ENCODE results near the gene LEFTY1.
A peak's percentile ranks its signal among the peaks of the same experiment; 100 is the strongest.
"Not testable (repeated sequence)": the region's sequence is repeated elsewhere in the genome, so short reads cannot be mapped to it uniquely, and the experiment has no call there.

The LEFTY1 gene

DNA sequence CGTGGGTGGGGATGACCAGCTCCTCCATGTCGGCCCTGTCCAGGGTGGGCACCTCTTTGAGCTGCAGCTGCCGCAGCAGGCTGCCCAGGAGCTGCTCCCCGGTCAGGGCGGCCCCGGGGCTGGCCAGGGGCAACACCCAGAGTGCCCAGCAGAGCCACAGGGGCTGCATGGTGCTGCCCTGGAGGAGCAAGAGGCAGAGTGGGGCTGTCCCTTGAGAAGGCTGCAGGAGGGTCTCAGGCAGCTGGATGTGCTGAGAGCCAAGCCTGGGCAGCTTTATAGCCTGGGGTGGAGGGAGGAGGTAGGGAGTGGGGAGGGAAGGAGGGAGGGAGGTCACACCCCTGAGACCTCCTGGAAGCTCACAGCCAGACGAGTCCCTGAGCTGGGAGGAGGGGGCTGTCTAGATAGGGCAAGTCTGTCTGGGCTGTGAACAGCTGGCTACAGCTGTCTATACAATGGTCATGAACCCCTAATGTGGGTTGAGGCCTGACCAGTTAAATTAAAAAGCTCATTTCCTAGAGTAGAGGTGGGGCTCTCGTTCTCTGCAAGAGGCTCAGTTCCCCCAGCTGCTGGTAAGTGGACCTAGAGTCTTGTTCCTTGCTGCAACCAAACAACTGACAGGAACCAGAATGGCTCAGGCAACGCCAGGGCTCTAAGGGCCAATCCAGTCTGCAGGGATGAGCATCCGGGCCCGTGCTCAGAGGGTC lies at the start of gene LEFTY1:
Gene LEFTY1 (minus strand): TSS at position 249 of the 704 bp plus-strand sequence. CDS start 80 bp downstream, at position 169.
- no peak for DNase-seq

GRCh38 chr1:225937048-225937968 lies 48.4 kb upstream of the LEFTY1 start:
- DNase-seq, result no peak

GRCh38 chr1:225936523-225936922 lies 47.6 kb upstream of the LEFTY1 start:
- no peak for DNase-seq

DNA sequence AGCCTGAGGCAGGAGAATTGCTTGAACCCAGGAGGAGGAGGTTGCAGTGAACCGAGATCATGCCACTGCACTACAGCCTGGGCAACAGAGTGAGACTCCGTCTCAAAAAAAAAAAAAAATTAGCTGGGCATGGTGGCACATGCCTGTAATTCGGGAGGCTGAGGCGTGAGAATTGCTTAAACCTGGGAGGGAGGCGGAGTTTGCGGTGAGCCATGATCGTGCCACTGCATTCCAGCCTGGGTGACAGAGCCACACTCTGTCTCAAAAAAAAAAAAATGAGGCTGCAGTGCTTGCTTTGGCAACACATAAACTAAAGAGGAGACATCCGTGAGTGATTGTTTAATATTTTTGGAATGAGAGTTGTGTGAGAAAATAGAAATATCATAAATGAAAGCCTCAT lies 47.1 kb upstream of the LEFTY1 start:
- not testable (repeated sequence) for DNase-seq

DNA sequence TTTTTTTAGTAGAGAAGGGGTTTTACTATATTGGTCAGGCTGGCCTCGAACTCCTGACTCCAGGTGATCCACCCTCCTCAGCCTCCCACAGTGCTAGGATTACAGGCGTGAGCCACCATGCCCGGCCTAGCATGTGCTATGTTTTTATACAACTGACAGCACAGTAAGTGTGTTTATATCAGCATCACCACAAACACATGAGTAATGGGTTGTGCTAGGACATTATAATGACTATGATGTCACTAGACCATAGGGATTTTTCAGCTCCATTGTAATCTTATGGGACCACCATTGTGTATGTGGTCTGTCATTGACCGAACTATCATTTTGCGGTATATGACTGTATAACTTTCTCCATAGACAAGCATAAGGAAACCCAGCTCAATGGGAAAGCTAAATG lies 45.8 kb upstream of the LEFTY1 start:
- DNase-seq, result no peak

GRCh38 chr1:225933072-225933471 lies 44.1 kb upstream of the LEFTY1 start:
- no peak for DNase-seq

- DNase-seq, result no peak
These were observed 42.6 kb upstream of the LEFTY1 start for GRCh38 chr1:225931270-225932136.

DNA sequence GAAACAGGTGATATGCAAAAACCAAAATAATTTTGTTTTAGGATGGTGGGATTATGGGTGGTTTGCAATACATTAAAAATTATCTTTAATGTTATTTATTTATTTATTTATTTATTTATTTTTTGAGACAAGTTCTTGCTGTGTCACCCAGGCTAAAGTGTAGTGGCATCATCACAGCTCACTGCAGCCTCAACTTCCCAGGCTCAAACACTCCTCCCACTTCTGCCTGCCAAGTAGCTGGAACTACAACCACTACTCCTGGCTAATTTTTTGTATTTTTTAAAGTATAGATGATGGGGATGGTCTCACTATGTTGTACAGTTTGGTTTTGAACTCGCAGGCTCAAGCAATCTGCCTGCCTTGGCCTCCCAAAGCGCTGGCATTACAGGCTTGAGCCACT lies 41.6 kb upstream of the LEFTY1 start:
- no peak for DNase-seq

DNA sequence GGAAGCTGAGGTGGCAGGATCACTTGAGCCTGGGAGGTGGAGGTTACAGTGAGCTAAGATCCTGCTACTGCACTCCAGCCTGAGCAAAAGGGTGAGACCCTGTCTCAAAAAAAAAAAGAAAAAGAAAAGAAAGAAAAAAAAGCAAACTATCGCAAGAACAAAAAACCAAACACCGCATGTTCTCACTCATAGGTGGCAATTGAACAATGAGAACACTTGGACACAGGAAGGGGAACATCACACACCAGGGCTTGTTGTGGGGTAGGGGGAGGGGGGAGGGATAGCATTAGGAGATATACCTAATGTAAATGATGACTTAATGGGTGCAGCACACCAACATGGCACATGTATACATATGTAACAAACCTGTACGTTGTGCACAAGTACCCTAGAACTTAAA lies 40.5 kb upstream of the LEFTY1 start:
- not testable (repeated sequence) for DNase-seq

DNA sequence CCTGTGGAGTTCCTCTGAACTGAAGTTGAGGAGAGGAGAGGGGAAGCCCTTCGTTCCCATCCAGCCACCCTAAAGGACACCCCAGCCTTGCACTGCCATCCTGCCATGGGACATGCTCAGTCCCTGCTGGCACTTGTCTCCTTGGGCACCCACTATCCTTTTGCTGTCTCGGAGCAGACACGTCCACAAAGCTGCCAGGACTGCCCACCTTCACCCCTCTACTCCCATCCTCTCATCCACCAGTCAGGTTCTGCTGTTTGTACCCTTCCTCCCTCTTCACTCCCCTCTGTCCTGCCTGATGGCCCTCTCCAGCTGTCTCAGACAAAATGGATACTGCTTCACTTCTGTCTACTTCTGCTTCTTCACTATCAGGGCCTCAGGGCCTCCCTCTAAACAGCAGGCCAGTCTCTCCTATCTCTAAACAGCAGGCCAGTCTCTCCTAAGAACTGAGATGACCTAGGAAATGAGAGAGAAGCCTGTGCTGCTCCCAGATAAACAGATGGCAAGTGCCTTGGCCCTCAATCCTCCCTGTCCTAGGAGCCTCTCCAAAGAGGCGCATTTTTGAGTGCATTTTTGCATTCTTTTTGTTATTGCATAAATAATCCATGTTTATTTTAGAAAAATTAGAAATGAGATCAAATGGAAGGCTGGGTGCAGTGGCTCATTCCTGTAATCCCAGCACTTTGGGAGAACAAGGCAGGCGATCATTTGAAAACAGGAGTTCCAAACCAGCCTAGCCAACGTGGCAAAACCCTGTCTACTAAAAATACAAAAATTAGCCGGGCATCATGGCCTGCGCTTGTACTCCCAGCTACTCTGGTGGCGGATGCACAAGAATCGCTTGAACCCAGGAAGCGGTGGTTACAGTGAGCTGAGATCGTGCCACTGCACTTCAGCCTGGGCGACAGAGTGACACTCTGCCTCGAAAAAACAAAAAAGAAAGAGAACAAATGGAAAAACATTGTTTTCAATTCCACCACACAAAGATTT lies 39.5 kb upstream of the LEFTY1 start:
- DNase-seq, result no peak

DNA sequence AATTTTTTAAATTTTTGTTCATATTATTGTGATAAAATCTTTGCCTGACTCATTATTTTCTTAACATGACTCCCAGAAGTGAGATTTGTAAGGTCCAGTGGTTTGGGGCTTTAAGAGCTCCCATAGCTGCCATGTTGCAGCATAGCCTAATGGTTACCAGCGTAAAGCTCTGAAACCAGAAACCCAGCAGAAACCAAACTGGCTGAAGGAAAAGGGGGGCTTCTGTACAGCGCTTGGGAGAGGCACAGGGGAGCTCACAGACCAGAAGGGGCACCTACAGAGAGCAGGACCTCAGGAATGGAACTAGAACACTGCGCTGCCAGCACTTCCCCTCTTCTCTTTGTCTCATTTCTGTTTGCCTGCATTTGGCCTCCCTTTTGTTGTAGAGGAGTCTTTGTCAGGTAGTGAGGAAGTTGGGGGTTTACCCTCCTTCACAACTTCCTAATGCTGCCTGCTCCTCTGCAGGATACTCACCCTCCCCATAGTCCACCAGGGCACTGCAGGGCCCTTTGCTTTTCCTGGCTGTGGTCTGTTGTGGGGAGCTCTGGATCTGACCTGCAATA lies 37.7 kb upstream of the LEFTY1 start:
- DNase-seq, result no peak

DNA sequence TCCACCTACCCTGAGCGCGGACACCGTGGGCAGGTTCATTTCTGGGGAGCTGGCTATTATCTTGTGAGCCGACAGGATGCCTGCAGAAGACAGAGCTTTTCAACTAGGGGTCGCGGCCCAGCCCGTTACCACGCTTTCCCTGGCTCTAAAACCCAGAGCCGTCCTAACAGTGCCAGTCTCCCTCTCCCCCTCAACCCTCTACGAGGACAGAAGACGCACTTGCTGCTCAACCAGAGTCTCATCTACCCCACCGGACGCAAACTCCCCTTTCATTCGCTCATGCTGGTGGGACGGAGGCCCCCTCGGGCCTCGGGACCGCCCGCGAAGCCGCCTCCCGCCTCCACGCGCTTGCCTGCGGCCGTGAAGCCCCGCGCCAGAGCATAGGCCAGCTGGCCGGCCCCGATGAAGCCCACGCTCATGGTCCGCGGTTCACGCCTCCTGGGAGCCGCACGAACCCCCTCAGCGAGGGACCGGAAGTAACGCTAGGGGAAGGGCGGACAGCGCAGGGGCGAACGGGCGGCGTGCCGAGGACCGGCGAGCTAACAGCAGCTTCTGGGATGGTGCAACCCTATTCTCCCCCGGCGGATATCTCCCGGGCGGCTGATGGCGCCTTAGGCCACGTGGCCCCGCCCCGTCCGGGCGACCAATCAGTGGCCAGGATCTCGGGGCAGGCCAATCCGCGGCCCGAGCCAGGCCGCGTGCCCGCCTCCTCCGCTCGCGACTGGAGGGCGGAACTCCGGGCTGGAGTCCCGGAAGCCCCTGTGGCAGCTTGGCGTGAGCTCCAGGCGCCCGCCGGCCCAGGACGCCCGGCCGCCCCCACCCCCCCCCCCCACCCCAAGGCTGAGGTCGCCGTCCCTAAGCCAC lies 35.0 kb upstream of the LEFTY1 start, which contains the start of gene PYCR2:
Gene PYCR2 (minus strand): TSS at position 559 of the 864 bp plus-strand sequence. CDS start 140 bp downstream, at position 419.
- DNase-seq, result peak; percentile 96

DNA sequence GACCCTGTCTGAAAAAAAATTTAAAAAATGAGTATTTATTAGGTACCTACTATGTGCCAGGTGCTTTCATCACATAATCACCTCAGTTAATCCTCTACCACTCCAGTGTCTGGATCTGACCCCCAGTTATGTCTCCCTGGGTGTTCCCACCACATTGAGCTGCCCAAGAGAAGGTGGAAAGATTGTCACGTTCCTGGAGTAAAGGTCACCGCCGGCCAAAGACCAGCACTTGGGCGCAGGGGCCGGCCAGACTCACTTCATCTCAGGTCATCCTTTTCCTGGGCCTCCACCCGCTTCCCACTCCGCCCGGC lies 34.4 kb upstream of the LEFTY1 start:
- no peak for DNase-seq

GRCh38 chr1:225921734-225922709 lies 33.1 kb upstream of the LEFTY1 start:
- no peak for DNase-seq

DNA sequence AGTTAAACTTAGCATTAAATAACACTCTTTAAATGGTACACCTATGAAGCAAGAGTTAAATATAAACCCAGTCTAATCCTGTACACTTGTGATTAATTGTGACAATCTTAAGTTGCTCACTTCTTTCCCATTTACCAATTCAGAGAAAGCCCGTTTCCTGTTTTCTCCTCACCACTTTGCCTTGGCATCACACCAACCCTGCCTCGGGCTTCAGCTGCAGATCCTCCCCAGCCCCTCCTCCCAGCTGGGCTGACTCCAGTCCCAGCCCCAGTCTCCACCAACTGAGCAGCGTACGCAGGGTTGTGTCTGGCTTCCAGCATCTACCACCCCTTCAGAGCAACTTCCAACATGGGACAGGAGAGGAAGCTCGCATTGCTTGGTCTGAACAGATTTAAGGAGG lies 31.0 kb upstream of the LEFTY1 start:
- no peak for DNase-seq

- no peak for DNase-seq
These were observed 29.3 kb upstream of the LEFTY1 start for GRCh38 chr1:225918280-225918679.

GRCh38 chr1:225917536-225917935 lies 28.6 kb upstream of the LEFTY1 start:
- no peak for DNase-seq

GRCh38 chr1:225917101-225917500 lies 28.2 kb upstream of the LEFTY1 start:
- no peak for DNase-seq

- DNase-seq, result no peak
These were observed 26.6 kb upstream of the LEFTY1 start for GRCh38 chr1:225915538-225915991.
